GM12878 (cell line): ENCODE data around the gene SETD4. TPM values are rescaled to one million over a fixed set of nuclear protein-coding genes. Genes with fewer than 3 reads are reported as not detected.

ENCODE experiments used
- ATAC-seq: fragments of 200-7000 bp; cut with Tn5 transposase; 3 replicates; pipeline ENCODE4 v1.9.1; 2020; ENCODE audit warnings: mild to moderate bottlenecking, moderate library complexity
- BruUV-seq: library from RNA; stranded (reverse); fragments of 400-500 nt; replicated peaks from 2 replicates; lab custom pipeline; 2021; lab: Mats Ljungman, UMichigan
- CTCF ChIA-PET: fragments of 300-600 bp; sonication (Branson Sonifier 250); formaldehyde crosslinking; extraction: SDS; loops from one replicate; lab custom pipeline; 2021; ENCODE audit warnings: inconsistent platforms; lab: Yijun Ruan, JAX
- POLR2A ChIA-PET: fragments of 350-600 bp; formaldehyde crosslinking; extraction: SDS; loops from one replicate; lab custom pipeline; 2021; ENCODE audit warnings: inconsistent platforms; lab: Charles Lee
- RAD21 ChIA-PET: fragments of 300-600 bp; sonication (Branson Sonifier 250); formaldehyde crosslinking; loops from one replicate; lab custom pipeline; 2023; ENCODE audit warnings: antibody characterized with exemption; ENCODE audit not compliant: unreplicated experiment; lab: Charles Lee
- SMC1A ChIA-PET: fragments of 300-600 bp; sonication (Branson Sonifier 250); formaldehyde crosslinking; loops from one replicate; lab custom pipeline; 2023; ENCODE audit not compliant: unreplicated experiment, uncharacterized antibody; lab: Charles Lee
- DNase-seq: peaks from one replicate; pipeline ENCODE4 v3.0.0-alpha.2; 2011; ENCODE audit warnings: low read depth, low spot score
- FAIRE-seq: peaks from 3 replicates; lab custom pipeline; 2011; peaks lifted over from hg19 to GRCh38; lab: Jason Lieb, UNC
- H2AFZ ChIP-seq: 2 replicates; pipeline ENCODE4 v1.6.0; 2011; ENCODE audit warnings: low read depth, low read length, control low read depth; ENCODE audit not compliant: control insufficient read depth
- H3K27ac ChIP-seq: 2 replicates; pipeline ENCODE4 v1.5.1; 2011; ENCODE audit warnings: control low read depth; ENCODE audit not compliant: control insufficient read depth, insufficient read depth
- H3K27me3 ChIP-seq, 2 experiments: replicated peaks in 1 of 2; 2 replicates each; pipeline versions ENCODE4 v1.6.0 to v1.6.1; 2011; ENCODE audit warnings: low read length in 1 of 2; ENCODE audit not compliant: control insufficient read depth in 2 of 2, insufficient read depth in 2 of 2
- H3K36me3 ChIP-seq, 2 experiments: 2 replicates each; pipeline ENCODE4 v1.5.1; 2011; ENCODE audit warnings: low read length in 1 of 2; ENCODE audit not compliant: control insufficient read depth in 2 of 2, insufficient read depth in 2 of 2
- H3K4me1 ChIP-seq: 2 replicates; pipeline ENCODE4 v1.6.1; 2011; ENCODE audit warnings: mild to moderate bottlenecking, low read length, moderate library complexity, mixed read lengths; ENCODE audit not compliant: control insufficient read depth, insufficient read depth
- H3K4me2 ChIP-seq: 2 replicates; pipeline ENCODE4 v1.6.0; 2011; ENCODE audit warnings: control low read depth; ENCODE audit not compliant: control insufficient read depth, insufficient read depth
- H3K4me3 ChIP-seq: fragments of 200-600 bp; sonication (generic); 2 replicates; pipeline ENCODE4 v1.5.1; 2016
- H3K79me2 ChIP-seq: 2 replicates; pipeline ENCODE4 v1.6.0; 2011; ENCODE audit warnings: low read length; ENCODE audit not compliant: control insufficient read depth, insufficient read depth
- H3K9ac ChIP-seq: 2 replicates; pipeline ENCODE4 v1.8.0; 2011; ENCODE audit warnings: low read length, control low read depth, mixed read lengths; ENCODE audit not compliant: control insufficient read depth, insufficient read depth
- H3K9me3 ChIP-seq: replicated peaks from 3 replicates; pipeline ENCODE4 v1.5.1; 2011; ENCODE audit warnings: mild to moderate bottlenecking, low read length; ENCODE audit not compliant: control insufficient read depth, insufficient read depth
- H4K20me1 ChIP-seq: 2 replicates; pipeline ENCODE4 v1.6.0; 2011; ENCODE audit not compliant: control insufficient read depth, insufficient read depth
- ATF7 ChIP-seq: fragments of 450-650 bp; IDR thresholded peaks from 2 replicates; pipeline ENCODE4 v1.6.1; 2016; ENCODE audit warnings: low read depth, mild to moderate bottlenecking
- CEBPB ChIP-seq, 2 experiments: fragments of 150-350 bp in 1 of 2; IDR thresholded peaks; 2 replicates each; pipeline ENCODE4 v1.6.1; 2012 to 2014; ENCODE audit warnings: low read depth in 2 of 2, low read length in 2 of 2, borderline replicate concordance in 1 of 2, inconsistent platforms in 1 of 2
- EGR1 ChIP-seq, 2 experiments: IDR thresholded peaks; 1 replicate in 1 of 2; 2 replicates in 1 of 2; pipeline ENCODE4 v1.6.1; 2011 to 2012; ENCODE audit warnings: low read depth in 2 of 2, low read length in 2 of 2, borderline replicate concordance in 1 of 2, mild to moderate bottlenecking in 1 of 2, moderate library complexity in 1 of 2
- JUNB ChIP-seq: IDR thresholded peaks from 2 replicates; pipeline ENCODE4 v1.6.1; 2016; ENCODE audit warnings: antibody characterized with exemption, mild to moderate bottlenecking
- KLF5 ChIP-seq: fragments of 450-650 bp; IDR thresholded peaks from 2 replicates; pipeline ENCODE4 v1.6.1; 2014; ENCODE audit warnings: mild to moderate bottlenecking; ENCODE audit not compliant: partially characterized antibody
- MTA3 ChIP-seq: IDR thresholded peaks from 2 replicates; pipeline ENCODE4 v1.6.1; 2012; ENCODE audit warnings: low read length, inconsistent platforms, borderline replicate concordance
- RAD21 ChIP-seq: IDR thresholded peaks from 2 replicates; pipeline ENCODE4 v1.6.1; 2011; ENCODE audit warnings: mild to moderate bottlenecking, low read depth, low read length, moderate library complexity; ENCODE audit not compliant: insufficient read depth
- SIX5 ChIP-seq: IDR thresholded peaks from 2 replicates; pipeline ENCODE4 v1.6.1; 2011; ENCODE audit warnings: mild to moderate bottlenecking, low read depth, low read length, moderate library complexity; ENCODE audit not compliant: severe bottlenecking
- SMC3 ChIP-seq: IDR thresholded peaks from 2 replicates; pipeline ENCODE4 v1.6.1; 2011; ENCODE audit warnings: low read length, improper control_type of control experiment, borderline replicate concordance
- SREBF2 ChIP-seq: IDR thresholded peaks from 2 replicates; pipeline ENCODE4 v1.6.1; 2012; ENCODE audit warnings: mild to moderate bottlenecking, low read length
- YBX1 ChIP-seq: fragments of 450-650 bp; IDR thresholded peaks from 2 replicates; pipeline ENCODE4 v1.6.1; 2016; ENCODE audit warnings: antibody characterized with exemption
- ZNF384 ChIP-seq: IDR thresholded peaks from 2 replicates; pipeline ENCODE4 v1.6.1; 2012; ENCODE audit warnings: low read depth, mild to moderate bottlenecking, low read length, improper control_type of control experiment, borderline replicate concordance
- WGBS: methylation state at CpG from one replicate; pipeline ENCODE4 v1.1.6; 2016; ENCODE audit warnings: low lambda C conversion rate; ENCODE audit not compliant: insufficient replicate concordance, insufficient coverage; ENCODE audit errors: missing lambda C conversion rate; 5-methylcytosine and 5-hydroxymethylcytosine counted together
- in situ Hi-C: fragments of 300-500 bp; cut with MboI; formaldehyde crosslinking; loops from 9 replicates; pipeline ENCODE4 v1.14.3; 2018; ENCODE audit warnings: mixed read lengths
- intact Hi-C: fragments of 100-400 bp; cut with micrococcal nuclease; formaldehyde crosslinking; loops from one replicate; pipeline ENCODE4 v1.14.2; 2022; ENCODE audit not compliant: unreplicated experiment
- polyA plus RNA-seq, 11 experiments: library from polyadenylated mRNA; depleted of rRNA in 4 of 11; unstranded in 6 of 11; stranded (reverse) in 5 of 11; fragments of >200 nt; fragmentation: Nextera tagmentation in 4 of 11; fragmentation: Illumina TruSeq in 1 of 11; extraction: Ambion mirVana in 4 of 11; extraction: Trizol in 1 of 11; gene quantifications; 1 replicate in 1 of 11; 2 replicates in 10 of 11; pipeline versions ENCODE4 v1.2.1 to v1.2.3, GENCODE V29; 2011 to 2016; ENCODE audit warnings: inconsistent platforms in 2 of 11, missing spikeins in 2 of 11, low read depth in 1 of 11
- total RNA-seq, 4 experiments: library from RNA; depleted of rRNA in 3 of 4; stranded (reverse); fragments of >200 nt in 3 of 4; fragmentation: Illumina TruSeq in 1 of 4; extraction: Trizol in 1 of 4; gene quantifications; 2 replicates each; pipeline versions ENCODE4 v1.2.1 to v1.2.3, GENCODE V29; 2013 to 2021
- TF ChIP-seq, protein P1 (sequence below): fragments of 450-650 bp; IDR thresholded peaks from 2 replicates; pipeline ENCODE4 v1.6.1; 2017; ENCODE audit warnings: borderline replicate concordance
- TF ChIP-seq, protein P2 (sequence below), 3 experiments: IDR thresholded peaks in 2 of 3; conservative IDR thresholded peaks in 1 of 3; 2 replicates each; pipeline ENCODE4 v1.5.1; 2011; ENCODE audit warnings: low read depth in 3 of 3, low read length in 3 of 3, mild to moderate bottlenecking in 3 of 3, control low read depth in 2 of 3, moderate library complexity in 2 of 3, inconsistent platforms in 1 of 3, mixed read lengths in 1 of 3; ENCODE audit not compliant: control insufficient read depth in 2 of 3, insufficient read depth in 1 of 3; ENCODE audit errors: extremely low read depth in 1 of 3
- TF ChIP-seq, protein P3 (sequence below): fragments of 450-650 bp; IDR thresholded peaks from 2 replicates; pipeline ENCODE4 v1.6.1; 2017; ENCODE audit warnings: low read depth, mild to moderate bottlenecking, moderate library complexity

SETD4 gene
- total and polyA plus RNA-seq, 10 of the 15 experiments (the other 5 are each of a cell fraction or from before 2014, with no cell fraction given), result 10.3 to 37.0 (median 18.6) TPM

DNA sequence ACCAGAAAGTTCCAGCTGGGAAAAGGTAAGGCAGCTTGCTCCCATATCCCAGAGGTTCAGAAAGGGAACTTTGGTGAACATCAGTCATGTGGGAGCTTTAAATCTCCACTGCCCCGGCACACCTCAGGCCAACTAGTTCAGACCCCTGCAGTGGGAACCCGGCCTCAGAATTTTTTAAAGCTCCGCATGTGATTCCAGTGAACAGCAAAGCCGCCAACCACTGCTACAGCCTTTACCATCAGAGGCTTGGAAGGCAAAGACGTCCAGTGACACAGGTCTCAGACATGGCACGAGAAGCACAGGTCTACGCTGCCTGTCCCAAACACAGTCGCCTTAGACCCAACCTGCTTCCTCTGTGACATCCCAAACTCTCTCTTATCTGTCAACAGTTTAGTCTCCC, 31.0 kb downstream of the SETD4 start (continued):
- TF ChIP-seq ZNF384 (no peak), EGR1 (IDR thresholded peaks at IDR 0.05; ENCODE audit: borderline replicate concordance in 1 of 2, low read depth in 2 of 2, low read length in 2 of 2) (no peak), SIX5 (no peak), JUNB (no peak)
- TF ChIP-seq, protein P1, sequence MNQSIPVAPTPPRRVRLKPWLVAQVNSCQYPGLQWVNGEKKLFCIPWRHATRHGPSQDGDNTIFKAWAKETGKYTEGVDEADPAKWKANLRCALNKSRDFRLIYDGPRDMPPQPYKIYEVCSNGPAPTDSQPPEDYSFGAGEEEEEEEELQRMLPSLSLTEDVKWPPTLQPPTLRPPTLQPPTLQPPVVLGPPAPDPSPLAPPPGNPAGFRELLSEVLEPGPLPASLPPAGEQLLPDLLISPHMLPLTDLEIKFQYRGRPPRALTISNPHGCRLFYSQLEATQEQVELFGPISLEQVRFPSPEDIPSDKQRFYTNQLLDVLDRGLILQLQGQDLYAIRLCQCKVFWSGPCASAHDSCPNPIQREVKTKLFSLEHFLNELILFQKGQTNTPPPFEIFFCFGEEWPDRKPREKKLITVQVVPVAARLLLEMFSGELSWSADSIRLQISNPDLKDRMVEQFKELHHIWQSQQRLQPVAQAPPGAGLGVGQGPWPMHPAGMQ, result no peak

DNA sequence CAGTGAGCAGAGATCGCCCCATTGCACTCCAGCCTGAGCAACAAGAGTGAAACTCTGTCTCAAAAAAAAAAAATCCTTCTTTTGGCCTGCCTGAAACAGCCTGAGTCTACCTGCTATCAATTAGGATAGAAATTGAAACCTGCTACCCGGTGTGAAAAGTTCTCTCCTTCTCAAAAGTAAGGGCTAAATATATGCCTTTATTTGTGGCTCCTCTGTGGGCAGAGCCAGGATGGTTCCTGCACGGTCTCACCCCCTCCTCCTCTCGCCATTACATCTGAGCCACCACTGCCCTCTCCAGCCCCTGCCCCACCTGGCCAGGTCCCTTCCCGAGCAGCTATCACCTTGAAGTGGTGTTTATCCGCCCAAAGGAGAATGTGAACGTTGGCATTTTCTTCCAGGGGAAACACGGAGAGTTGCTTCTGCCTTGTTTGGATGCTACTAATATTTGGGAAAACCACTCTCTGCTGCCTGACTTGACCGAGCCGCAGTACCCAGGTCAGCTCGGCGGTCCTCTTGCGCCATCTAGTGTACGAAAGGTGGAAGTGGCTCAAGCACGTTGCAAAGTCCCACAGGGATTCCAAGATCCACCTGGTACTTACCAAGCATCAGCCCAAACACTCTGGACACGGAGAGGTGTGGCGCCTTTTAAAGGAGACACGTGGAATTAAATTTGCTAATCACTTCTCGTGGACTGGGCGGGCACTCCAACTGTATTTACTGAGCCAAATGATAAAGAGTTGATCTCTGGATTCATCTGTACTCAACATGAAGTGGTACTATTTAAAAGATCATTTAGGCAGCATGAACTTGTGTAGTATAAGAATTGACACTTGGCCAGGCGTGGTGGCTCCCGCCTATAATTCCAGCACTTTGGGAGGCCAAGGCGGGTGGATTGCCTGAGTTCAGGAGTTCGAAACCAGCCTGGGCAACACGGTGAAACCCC, 31.9 kb downstream of the SETD4 start:
- CTCF ChIA-PET, result interaction anchor here (0.6 to 4.2 kb wide), 28 partner anchors 11 to 1304 kb away, joined by 3 to 16 read pairs (median 3); partner anchors contain the start of genes CBR1 and SETD4
- H3K4me1 ChIP-seq, result peaks cover 5% of the 10 kb centered on the region
- no peak overlapping the region for H2AFZ ChIP-seq
- RAD21 ChIA-PET, result interaction anchor here (0.5 to 2.5 kb wide), 6 partner anchors 83 to 1283 kb away, joined by 3 to 9 read pairs (median 4); no protein-coding TSS in a partner anchor
- peak overlapping the region; percentile 70 for H3K4me2 ChIP-seq
- no peaks in the 10 kb centered on the region for H3K79me2 ChIP-seq
- peak; percentile 23 for DNase-seq
- in situ Hi-C loops, result loop anchor here (10.0 kb wide), 1 partner anchor 1284 kb away; no protein-coding TSS in a partner anchor
- SMC1A ChIA-PET, result interaction anchor here (0.9 to 2.7 kb wide), 7 partner anchors 8 to 192 kb away, joined by 3 to 11 read pairs (median 4); no protein-coding TSS in a partner anchor
- no TSS peak for BruUV-seq
- ATAC-seq, result peak; percentile 97
- H3K36me3 ChIP-seq, result no peaks in the 10 kb centered on the region
- H3K27me3 ChIP-seq, result no peaks in the 10 kb centered on the region
- POLR2A ChIA-PET, result interaction anchor here (0.6 kb wide), 1 partner anchor 85 kb away, joined by 5 read pairs; no protein-coding TSS in a partner anchor
- no peak overlapping the region for H3K4me3 ChIP-seq
- no peak overlapping the region for H3K9ac ChIP-seq
- H3K9me3 ChIP-seq, result no peaks in the 10 kb centered on the region
- 11% methylated on average over 25 of the region's 25 CpGs for whole genome bisulfite sequencing
- no peak overlapping the region for H3K27ac ChIP-seq
- no peaks in the 10 kb centered on the region for H4K20me1 ChIP-seq
- intact Hi-C loops, result loop anchor here (2.0 to 10.0 kb wide), 4 partner anchors 84 to 1281 kb away; no protein-coding TSS in a partner anchor
- FAIRE-seq, result peak; percentile 95
- TF ChIP-seq, protein P2, sequence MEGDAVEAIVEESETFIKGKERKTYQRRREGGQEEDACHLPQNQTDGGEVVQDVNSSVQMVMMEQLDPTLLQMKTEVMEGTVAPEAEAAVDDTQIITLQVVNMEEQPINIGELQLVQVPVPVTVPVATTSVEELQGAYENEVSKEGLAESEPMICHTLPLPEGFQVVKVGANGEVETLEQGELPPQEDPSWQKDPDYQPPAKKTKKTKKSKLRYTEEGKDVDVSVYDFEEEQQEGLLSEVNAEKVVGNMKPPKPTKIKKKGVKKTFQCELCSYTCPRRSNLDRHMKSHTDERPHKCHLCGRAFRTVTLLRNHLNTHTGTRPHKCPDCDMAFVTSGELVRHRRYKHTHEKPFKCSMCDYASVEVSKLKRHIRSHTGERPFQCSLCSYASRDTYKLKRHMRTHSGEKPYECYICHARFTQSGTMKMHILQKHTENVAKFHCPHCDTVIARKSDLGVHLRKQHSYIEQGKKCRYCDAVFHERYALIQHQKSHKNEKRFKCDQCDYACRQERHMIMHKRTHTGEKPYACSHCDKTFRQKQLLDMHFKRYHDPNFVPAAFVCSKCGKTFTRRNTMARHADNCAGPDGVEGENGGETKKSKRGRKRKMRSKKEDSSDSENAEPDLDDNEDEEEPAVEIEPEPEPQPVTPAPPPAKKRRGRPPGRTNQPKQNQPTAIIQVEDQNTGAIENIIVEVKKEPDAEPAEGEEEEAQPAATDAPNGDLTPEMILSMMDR (IDR thresholded peaks at IDR 0.05 in 2 of 3, conservative IDR thresholded peaks at IDR 0.05 in 1 of 3; ENCODE audit: control insufficient read depth in 2 of 3, extremely low read depth in 1 of 3, insufficient read depth in 1 of 3, low read depth in 3 of 3, low read length in 3 of 3), result peak; percentile 94 to 98 (median 97)
- TF ChIP-seq ZNF384 (no peak), ATF7 (no peak), KLF5 (no peak), CEBPB (IDR thresholded peaks at IDR 0.05; ENCODE audit: borderline replicate concordance in 1 of 2, low read depth in 2 of 2, low read length in 2 of 2) (no peak), YBX1 (no peak), SREBF2 (no peak), RAD21 (peak; percentile 95), MTA3 (no peak), SMC3 (peak; percentile 90)
- TF ChIP-seq, protein P3, sequence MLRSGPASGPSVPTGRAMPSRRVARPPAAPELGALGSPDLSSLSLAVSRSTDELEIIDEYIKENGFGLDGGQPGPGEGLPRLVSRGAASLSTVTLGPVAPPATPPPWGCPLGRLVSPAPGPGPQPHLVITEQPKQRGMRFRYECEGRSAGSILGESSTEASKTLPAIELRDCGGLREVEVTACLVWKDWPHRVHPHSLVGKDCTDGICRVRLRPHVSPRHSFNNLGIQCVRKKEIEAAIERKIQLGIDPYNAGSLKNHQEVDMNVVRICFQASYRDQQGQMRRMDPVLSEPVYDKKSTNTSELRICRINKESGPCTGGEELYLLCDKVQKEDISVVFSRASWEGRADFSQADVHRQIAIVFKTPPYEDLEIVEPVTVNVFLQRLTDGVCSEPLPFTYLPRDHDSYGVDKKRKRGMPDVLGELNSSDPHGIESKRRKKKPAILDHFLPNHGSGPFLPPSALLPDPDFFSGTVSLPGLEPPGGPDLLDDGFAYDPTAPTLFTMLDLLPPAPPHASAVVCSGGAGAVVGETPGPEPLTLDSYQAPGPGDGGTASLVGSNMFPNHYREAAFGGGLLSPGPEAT, result no peak
